ENCODE results near the gene ARHGEF1. TPM values are rescaled to one million over a fixed set of nuclear protein-coding genes. Genes with fewer than 3 reads are reported as not detected.

ARHGEF1 gene
- total and polyA plus RNA-seq, 12 donors, result 7.3 to 443 (median 54.1) TPM

DNA sequence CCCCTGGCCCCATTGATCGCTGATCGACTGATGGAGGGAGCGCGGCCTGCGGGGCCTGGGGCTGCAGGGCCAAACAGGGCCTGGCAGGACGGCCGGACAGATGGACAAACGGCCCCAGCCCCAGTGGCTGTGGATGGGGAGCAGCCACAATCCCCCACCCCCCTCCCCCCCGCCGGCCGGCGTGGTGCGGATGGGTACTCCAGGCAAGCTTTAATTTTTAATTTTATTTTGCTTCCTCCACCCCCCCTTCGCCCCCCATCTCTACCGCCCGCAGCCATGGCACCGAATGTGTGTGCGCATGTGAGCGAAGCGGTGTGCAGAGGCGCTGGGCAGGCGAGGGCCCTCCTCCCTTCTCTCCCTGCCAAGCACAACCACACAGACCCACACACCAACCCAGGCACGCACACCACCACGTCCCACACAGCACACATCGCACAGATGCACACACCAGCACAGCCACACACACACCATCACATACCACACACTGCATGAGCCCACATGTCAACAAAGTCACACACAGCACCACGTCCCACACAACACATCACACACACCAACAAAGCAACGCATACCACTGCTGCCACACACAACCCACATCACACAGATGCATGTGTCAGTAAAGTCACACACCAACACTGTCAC is 32.9 kb downstream of the ARHGEF1 start:
- H3K36me3 ChIP-seq (replicated peaks in 1 of 2), result no peaks in the 10 kb centered on the region
- H3K9me3 ChIP-seq (replicated peaks in 1 of 3), result no peaks in the 10 kb centered on the region
- no peak for TF ChIP-seq POLR2A (IDR thresholded peaks at IDR 0.05)
- TF ChIP-seq, protein P1, sequence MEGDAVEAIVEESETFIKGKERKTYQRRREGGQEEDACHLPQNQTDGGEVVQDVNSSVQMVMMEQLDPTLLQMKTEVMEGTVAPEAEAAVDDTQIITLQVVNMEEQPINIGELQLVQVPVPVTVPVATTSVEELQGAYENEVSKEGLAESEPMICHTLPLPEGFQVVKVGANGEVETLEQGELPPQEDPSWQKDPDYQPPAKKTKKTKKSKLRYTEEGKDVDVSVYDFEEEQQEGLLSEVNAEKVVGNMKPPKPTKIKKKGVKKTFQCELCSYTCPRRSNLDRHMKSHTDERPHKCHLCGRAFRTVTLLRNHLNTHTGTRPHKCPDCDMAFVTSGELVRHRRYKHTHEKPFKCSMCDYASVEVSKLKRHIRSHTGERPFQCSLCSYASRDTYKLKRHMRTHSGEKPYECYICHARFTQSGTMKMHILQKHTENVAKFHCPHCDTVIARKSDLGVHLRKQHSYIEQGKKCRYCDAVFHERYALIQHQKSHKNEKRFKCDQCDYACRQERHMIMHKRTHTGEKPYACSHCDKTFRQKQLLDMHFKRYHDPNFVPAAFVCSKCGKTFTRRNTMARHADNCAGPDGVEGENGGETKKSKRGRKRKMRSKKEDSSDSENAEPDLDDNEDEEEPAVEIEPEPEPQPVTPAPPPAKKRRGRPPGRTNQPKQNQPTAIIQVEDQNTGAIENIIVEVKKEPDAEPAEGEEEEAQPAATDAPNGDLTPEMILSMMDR (IDR thresholded peaks at IDR 0.05), result no peak
- no peaks in the 10 kb centered on the region for H3K4me1 ChIP-seq (replicated peaks in 1 of 2)
- DNase-seq, result no peak
- WGBS, 4 donors, result 21 to 28% (median 25%) methylated on average over 12 to 27 of the region's 27 CpGs
- intact Hi-C loops (cut with DNase I), result no loop called here
- no peak overlapping the region for H3K4me3 ChIP-seq
- peaks cover 30% of the 10 kb centered on the region for H3K27me3 ChIP-seq
- H3K27ac ChIP-seq, result no peak overlapping the region

DNA sequence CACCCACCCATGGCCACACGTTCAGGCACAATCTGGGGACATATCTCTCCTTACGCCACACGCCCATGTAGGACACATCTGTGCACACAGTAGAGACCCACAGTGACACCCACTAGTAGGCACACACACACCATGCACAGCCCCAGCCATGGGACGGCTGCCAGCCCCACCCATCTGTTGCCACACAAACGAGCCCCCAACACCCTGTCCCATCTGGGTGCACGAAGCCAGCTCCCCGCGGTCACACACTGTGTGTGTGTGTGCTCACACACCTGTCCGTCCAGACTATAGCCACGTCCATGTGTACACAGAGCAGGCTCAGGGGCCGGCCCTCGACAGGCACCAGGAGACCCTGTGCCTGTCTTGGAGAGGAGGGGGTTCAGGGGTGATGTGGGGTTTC is 34.7 kb downstream of the ARHGEF1 start:
- H3K36me3 ChIP-seq (replicated peaks in 1 of 2), result no peaks in the 10 kb centered on the region
- no peaks in the 10 kb centered on the region for H3K9me3 ChIP-seq (replicated peaks in 1 of 3)
- no peaks in the 10 kb centered on the region for H3K4me1 ChIP-seq (replicated peaks in 1 of 2)
- peaks cover 39% of the 10 kb centered on the region for H3K27me3 ChIP-seq
- no peak for DNase-seq
- intact Hi-C loops (cut with DNase I), result no loop called here
- TF ChIP-seq, protein P1 (IDR thresholded peaks at IDR 0.05), result no peak
- no peak for TF ChIP-seq POLR2A (IDR thresholded peaks at IDR 0.05)
- H3K27ac ChIP-seq, result no peak overlapping the region
- H3K4me3 ChIP-seq, result no peak overlapping the region
- 29 to 63% (median 56%) methylated on average over 5 to 12 of the region's 12 CpGs for WGBS, 4 donors

DNA sequence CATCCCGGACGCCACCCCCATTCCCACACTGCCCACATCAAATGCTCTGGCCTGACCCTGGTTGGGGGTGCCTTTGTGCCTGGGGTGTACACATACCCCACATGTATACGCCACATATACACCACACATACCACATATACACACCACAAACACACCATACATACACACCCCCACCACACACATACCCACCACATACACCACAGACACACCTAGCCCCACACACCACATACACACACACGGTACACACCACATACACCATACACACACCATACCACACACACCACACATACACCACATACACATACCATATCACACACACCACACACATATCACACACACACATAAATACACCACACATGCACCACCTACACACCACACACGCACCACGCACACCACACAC is 35.1 kb downstream of the ARHGEF1 start:
- no peak overlapping the region for H3K27ac ChIP-seq
- DNase-seq, result no peak
- no peaks in the 10 kb centered on the region for H3K4me1 ChIP-seq (replicated peaks in 1 of 2)
- no peak overlapping the region for H3K4me3 ChIP-seq
- no peaks in the 10 kb centered on the region for H3K9me3 ChIP-seq (replicated peaks in 1 of 3)
- 74 to 84% (median 80%) methylated on average over 4 to 6 of the region's 6 CpGs for WGBS, 4 donors
- H3K27me3 ChIP-seq, result peaks cover 43% of the 10 kb centered on the region
- TF ChIP-seq POLR2A (IDR thresholded peaks at IDR 0.05), result no peak
- TF ChIP-seq, protein P1 (IDR thresholded peaks at IDR 0.05), result no peak
- H3K36me3 ChIP-seq (replicated peaks in 1 of 2), result no peaks in the 10 kb centered on the region
- intact Hi-C loops (cut with DNase I), result no loop called here

DNA sequence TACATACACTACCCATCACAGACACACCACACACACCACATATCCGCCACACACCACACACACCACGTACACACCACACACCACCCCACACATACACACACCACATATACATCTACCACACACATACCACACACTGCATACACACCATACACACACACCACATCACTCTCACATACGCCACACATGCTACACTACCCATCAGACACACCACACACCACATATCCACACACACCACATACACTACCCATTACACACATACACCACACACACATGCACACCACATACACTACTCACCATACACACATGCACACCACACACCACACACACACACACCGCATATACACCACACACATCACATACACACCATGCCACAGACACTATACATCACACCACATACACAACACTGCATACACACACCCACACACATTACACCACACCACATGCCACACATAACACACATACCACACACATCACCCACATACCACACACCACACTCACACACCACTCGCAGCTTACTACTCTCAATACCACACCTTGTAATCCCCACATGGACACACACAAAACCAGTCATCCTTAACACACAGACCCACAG is 35.8 kb downstream of the ARHGEF1 start:
- no peaks in the 10 kb centered on the region for H3K36me3 ChIP-seq (replicated peaks in 1 of 2)
- 83 to 88% (median 85%) methylated on average over 5 of the region's 5 CpGs for WGBS, 4 donors
- no peaks in the 10 kb centered on the region for H3K4me1 ChIP-seq (replicated peaks in 1 of 2)
- no peak overlapping the region for H3K27ac ChIP-seq
- TF ChIP-seq, protein P1 (IDR thresholded peaks at IDR 0.05), result no peak
- H3K4me3 ChIP-seq, result no peak overlapping the region
- H3K27me3 ChIP-seq, result peaks cover 45% of the 10 kb centered on the region
- DNase-seq, result no peak
- intact Hi-C loops (cut with DNase I), result no loop called here
- no peaks in the 10 kb centered on the region for H3K9me3 ChIP-seq (replicated peaks in 1 of 3)
